IMR-90 (cell line): ENCODE results near the gene MAFG. TPM values are rescaled to one million over a fixed set of nuclear protein-coding genes. Genes with fewer than 3 reads are reported as not detected.

ENCODE experiments used
- ATAC-seq: fragments of 200-7000 bp; cut with Tn5 transposase; 2 replicates; pipeline ENCODE4 v1.9.1; 2020; ENCODE audit warnings: low read depth, mild to moderate bottlenecking, moderate library complexity
- BruUV-seq: library from RNA; stranded (reverse); fragments of 400-500 nt; replicated peaks from 2 replicates; lab custom pipeline; 2021; lab: Mats Ljungman, UMichigan
- CTCF ChIA-PET: fragments of 300-600 bp; formaldehyde crosslinking; extraction: SDS; loops from one replicate; lab custom pipeline; 2021; ENCODE audit warnings: antibody characterized with exemption; lab: Yijun Ruan, JAX
- POLR2A ChIA-PET: fragments of 300-600 bp; sonication (Branson Sonifier 250); formaldehyde crosslinking; loops from one replicate; lab custom pipeline; 2022; ENCODE audit warnings: antibody characterized with exemption; ENCODE audit not compliant: unreplicated experiment; lab: Charles Lee
- DNase-seq: peaks from one replicate; pipeline ENCODE4 v3.0.0; 2013
- H2AFZ ChIP-seq: replicated peaks from 2 replicates; pipeline ENCODE3; 2013; ENCODE audit warnings: low read length, mild to moderate bottlenecking; ENCODE audit not compliant: poor library complexity
- H2AK5ac ChIP-seq: 2 replicates; pipeline ENCODE4 v1.6.1; 2013; ENCODE audit warnings: low read depth, low read length, inconsistent platforms
- H2AK9ac ChIP-seq: replicated peaks from 2 replicates; pipeline ENCODE3; 2013; ENCODE audit warnings: mild to moderate bottlenecking, low read depth, low read length, moderate library complexity; ENCODE audit not compliant: poor library complexity
- H2BK120ac ChIP-seq: 2 replicates; pipeline ENCODE4 v1.6.1; 2013; ENCODE audit warnings: low read depth, low read length, inconsistent platforms
- H2BK15ac ChIP-seq: 3 replicates; pipeline ENCODE4 v1.6.1; 2013; ENCODE audit warnings: low read depth, low read length, inconsistent platforms
- H2BK20ac ChIP-seq: 2 replicates; pipeline ENCODE4 v1.6.1; 2013; ENCODE audit warnings: low read depth, mild to moderate bottlenecking, inconsistent platforms, low read length, moderate library complexity
- H2BK5ac ChIP-seq: 2 replicates; pipeline ENCODE4 v1.6.1; 2013; ENCODE audit warnings: mild to moderate bottlenecking, low read depth, low read length, inconsistent platforms; ENCODE audit not compliant: poor library complexity, severe bottlenecking
- H3K14ac ChIP-seq: replicated peaks from 2 replicates; pipeline ENCODE4 v1.6.1; 2013; ENCODE audit warnings: low read depth, low read length, inconsistent platforms
- H3K18ac ChIP-seq: 2 replicates; pipeline ENCODE4 v1.6.1; 2013; ENCODE audit warnings: low read depth, low read length, control low read depth
- H3K23ac ChIP-seq: 2 replicates; pipeline ENCODE4 v1.6.1; 2013; ENCODE audit warnings: low read depth, low read length, inconsistent platforms
- H3K27ac ChIP-seq: 2 replicates; pipeline ENCODE4 v1.5.1; 2013; ENCODE audit warnings: mild to moderate bottlenecking, control low read depth, low read length; ENCODE audit not compliant: insufficient read depth
- H3K27me3 ChIP-seq: 2 replicates; pipeline ENCODE4 v1.6.1; 2013; ENCODE audit warnings: low read length; ENCODE audit not compliant: control insufficient read depth, insufficient read depth
- H3K36me3 ChIP-seq: 2 replicates; pipeline ENCODE4 v1.6.1; 2013; ENCODE audit warnings: low read length, mixed read lengths; ENCODE audit not compliant: control insufficient read depth, insufficient read depth
- H3K4ac ChIP-seq: 2 replicates; pipeline ENCODE4 v1.6.1; 2013; ENCODE audit warnings: low read depth, low read length, inconsistent platforms
- H3K4me1 ChIP-seq: 2 replicates; pipeline ENCODE4 v1.6.1; 2013; ENCODE audit warnings: low read length, mixed read lengths; ENCODE audit not compliant: control insufficient read depth, insufficient read depth
- H3K4me2 ChIP-seq: 2 replicates; pipeline ENCODE4 v1.6.1; 2013; ENCODE audit warnings: low read depth, mild to moderate bottlenecking, control low read depth, low read length, moderate library complexity
- H3K4me3 ChIP-seq: 2 replicates; pipeline ENCODE4 v1.5.1; 2013; ENCODE audit warnings: low read depth, mild to moderate bottlenecking, control low read depth, low read length, moderate library complexity; ENCODE audit not compliant: insufficient read depth
- H3K56ac ChIP-seq: 2 replicates; pipeline ENCODE4 v1.6.1; 2013; ENCODE audit warnings: low read length, inconsistent platforms; ENCODE audit not compliant: insufficient read depth; ENCODE audit errors: extremely low read depth
- H3K79me1 ChIP-seq, 2 experiments: 2 replicates each; pipeline ENCODE4 v1.6.1; 2013; ENCODE audit warnings: low read length in 2 of 2, inconsistent platforms in 1 of 2, low read depth in 1 of 2
- H3K9ac ChIP-seq: 2 replicates; pipeline ENCODE4 v1.6.1; 2013; ENCODE audit warnings: low read depth, low read length, control low read depth
- H3K9me1 ChIP-seq: 2 replicates; pipeline ENCODE4 v1.6.1; 2013; ENCODE audit warnings: low read length, inconsistent platforms; ENCODE audit not compliant: insufficient read depth
- H3K9me3 ChIP-seq: 2 replicates; pipeline ENCODE4 v1.6.1; 2013; ENCODE audit warnings: low read length; ENCODE audit not compliant: control insufficient read depth, insufficient read depth
- H4K20me1 ChIP-seq: 2 replicates; pipeline ENCODE4 v1.6.1; 2013; ENCODE audit warnings: low read length, inconsistent platforms; ENCODE audit not compliant: insufficient read depth
- H4K5ac ChIP-seq: 2 replicates; pipeline ENCODE4 v1.6.1; 2013; ENCODE audit warnings: mild to moderate bottlenecking, low read depth, low read length, control low read depth
- H4K8ac ChIP-seq, 2 experiments: 2 replicates each; pipeline ENCODE4 v1.6.1; 2013; ENCODE audit warnings: low read depth in 2 of 2, low read length in 2 of 2, control low read depth in 1 of 2, inconsistent platforms in 1 of 2
- H4K91ac ChIP-seq: 2 replicates; pipeline ENCODE4 v1.6.1; 2013; ENCODE audit warnings: low read depth, low read length, inconsistent platforms; ENCODE audit not compliant: insufficient read depth
- NFE2L2 ChIP-seq: fragments of 150-350 bp; IDR thresholded peaks from 2 replicates; pipeline ENCODE4 v1.6.1; 2016; ENCODE audit warnings: low read depth, mild to moderate bottlenecking, low read length
- WGBS, 2 experiments: methylation state at CpG; one replicate each; pipeline versions ENCODE4 v1.1.5 to v1.1.7; 2013; ENCODE audit warnings: missing lambda C conversion rate in 2 of 2; ENCODE audit not compliant: insufficient read length in 1 of 2; ENCODE audit errors: extremely low coverage in 2 of 2; 5-methylcytosine and 5-hydroxymethylcytosine counted together
- dilution Hi-C: fragments of 300-500 bp; cut with HindIII; formaldehyde crosslinking; loops from one replicate; pipeline ENCODE4 v1.14.3; 2018; ENCODE audit warnings: low sequenced_read_pairs; ENCODE audit not compliant: unreplicated experiment
- in situ Hi-C: fragments of 300-500 bp; cut with MboI; formaldehyde crosslinking; loops from 3 replicates; pipeline ENCODE4 v1.14.3; 2019; ENCODE audit warnings: low sequenced_read_pairs, inconsistent platforms, mixed read lengths
- intact Hi-C: fragments of 100-400 bp; cut with micrococcal nuclease; formaldehyde crosslinking; loops from 2 replicates; pipeline ENCODE4 v1.10.0; 2022
- polyA plus RNA-seq, 3 experiments: library from polyadenylated mRNA; depleted of rRNA; stranded (reverse); fragments of >200 nt; gene quantifications; 2 replicates each; pipeline ENCODE4 v1.2.3, GENCODE V29; 2012; ENCODE audit warnings: low replicate concordance in 1 of 3
- total RNA-seq: library from RNA; depleted of rRNA; stranded (reverse); fragments of >200 nt; gene quantifications from 2 replicates; pipeline ENCODE4 v1.2.3, GENCODE V29; 2012

The MAFG gene
- total and polyA plus RNA-seq, 2 of the 4 experiments (the other 2 are of a cell fraction), result 6.1 to 15.4 TPM

GRCh38 chr17:81942167-81942553 is 14.6 kb upstream of the MAFG start:
- dilution Hi-C loops, result no loop called here
- H3K9me3 ChIP-seq, result no peaks in the 10 kb centered on the region
- DNase-seq, result no peak
- ChIA-PET POLR2A (no interaction called here), CTCF (interaction anchor here (1.1 kb wide), 1 partner anchor 17 kb away, joined by 3 read pairs; no protein-coding TSS in a partner anchor)
- intact Hi-C loops, result no loop called here
- no peak overlapping the region for H3K4me3 ChIP-seq
- H3K79me1 ChIP-seq, result no peaks in the 10 kb centered on the region; a peak in 1 of 4 replicates
- H3K4ac ChIP-seq, result no peak overlapping the region
- H2BK20ac ChIP-seq, result no peak overlapping the region
- no peak overlapping the region for H4K5ac ChIP-seq
- H3K18ac ChIP-seq, result no peak overlapping the region
- ATAC-seq, result no peak
- H2AFZ ChIP-seq, result peak overlapping the region; percentile 3
- no peaks in the 10 kb centered on the region for H3K36me3 ChIP-seq
- no peaks in the 10 kb centered on the region for H3K9me1 ChIP-seq
- H2BK15ac ChIP-seq, result no peak overlapping the region
- no peak overlapping the region for H2AK5ac ChIP-seq
- peaks cover 25% of the 10 kb centered on the region for H3K27me3 ChIP-seq
- no peak overlapping the region for H3K4me2 ChIP-seq
- no peak overlapping the region for H3K9ac ChIP-seq
- H4K91ac ChIP-seq, result no peak overlapping the region
- H3K27ac ChIP-seq, result no peak overlapping the region
- no peak overlapping the region for H3K23ac ChIP-seq
- WGBS, 2 experiments, result no CpG with 5 or more reads among the region's 12 CpGs
- H3K14ac ChIP-seq, result no peak overlapping the region
- no peak overlapping the region for H2AK9ac ChIP-seq
- H3K56ac ChIP-seq, result no peak overlapping the region
- no peak overlapping the region for H2BK5ac ChIP-seq
- no peak for TF ChIP-seq NFE2L2
- in situ Hi-C loops, result no loop called here
- H4K20me1 ChIP-seq, result no peaks in the 10 kb centered on the region; the same call in 1 of the 2 replicates
- no peak overlapping the region for H2BK120ac ChIP-seq
- H3K4me1 ChIP-seq, result no peaks in the 10 kb centered on the region
- H4K8ac ChIP-seq, result no peak overlapping the region
- BruUV-seq, result no TSS peak
